Thyroid gland (tissue), 4 donors: ENCODE results near the gene UNC13A. TPM values are rescaled to one million over a fixed set of nuclear protein-coding genes. Genes with fewer than 3 reads are reported as not detected.

Experiments used
- DNase-seq, 2 donors: peaks; one replicate each; pipeline ENCODE4 v3.0.0-alpha.2; 2019
- H3K27ac ChIP-seq, 3 donors: fragments of 200-600 bp; sonication (generic); 1 replicate in 2 of 3; 2 replicates in 1 of 3; pipeline ENCODE4 v1.5.1; 2016 to 2019; ENCODE audit warnings: mild to moderate bottlenecking in 1 of 3, moderate library complexity in 1 of 3
- H3K27me3 ChIP-seq: fragments of 200-600 bp; sonication (generic); one replicate; pipeline ENCODE4 v1.5.1; 2019
- H3K36me3 ChIP-seq, 2 donors: fragments of 200-600 bp; sonication (generic); one replicate each; pipeline ENCODE4 v1.5.1; 2016 to 2019
- H3K4me1 ChIP-seq, 2 donors: fragments of 200-600 bp; sonication (generic); one replicate each; pipeline ENCODE4 v1.5.1; 2017 to 2019
- H3K4me3 ChIP-seq, 3 donors: fragments of 200-600 bp; sonication (generic); replicated peaks in 1 of 3; 1 replicate in 2 of 3; 2 replicates in 1 of 3; pipeline ENCODE4 v1.5.1; 2016; ENCODE audit warnings: mild to moderate bottlenecking in 1 of 3
- H3K9me3 ChIP-seq: fragments of 200-600 bp; sonication (generic); one replicate; pipeline ENCODE4 v1.5.1; 2017
- POLR2A ChIP-seq, 2 donors: fragments of 450-650 bp; IDR thresholded peaks; one replicate each; pipeline ENCODE4 v1.6.1; 2017; ENCODE audit warnings: antibody characterized with exemption in 2 of 2, mild to moderate bottlenecking in 2 of 2, moderate library complexity in 1 of 2
- WGBS, 2 donors: methylation state at CpG; one replicate each; pipeline ENCODE4 v1.1.5; 2017; 5-methylcytosine and 5-hydroxymethylcytosine counted together
- intact Hi-C: fragments of 100-400 bp; cut with DNase I; formaldehyde crosslinking; loops from one replicate; pipeline ENCODE4 v1.15.1; 2023
- total RNA-seq, 4 donors: library from RNA; depleted of rRNA; stranded (reverse); fragments of >200 nt; gene quantifications; one replicate each; pipeline ENCODE4 v1.2.3, GENCODE V29; 2016
- TF ChIP-seq, protein P1 (sequence below), 6 experiments: fragments of 200-600 bp in 3 of 6; fragments of 450-650 bp in 3 of 6; sonication (generic) in 3 of 6; IDR thresholded peaks; one replicate each; pipeline ENCODE4 v1.5.1; 2016 to 2019; ENCODE audit warnings: antibody characterized with exemption in 6 of 6, mild to moderate bottlenecking in 2 of 6, inconsistent platforms in 1 of 6, moderate library complexity in 1 of 6

The UNC13A gene
- total RNA-seq, 4 donors from 2014 or later = under 0.01 to 2.7 (median 0.21) TPM

DNA sequence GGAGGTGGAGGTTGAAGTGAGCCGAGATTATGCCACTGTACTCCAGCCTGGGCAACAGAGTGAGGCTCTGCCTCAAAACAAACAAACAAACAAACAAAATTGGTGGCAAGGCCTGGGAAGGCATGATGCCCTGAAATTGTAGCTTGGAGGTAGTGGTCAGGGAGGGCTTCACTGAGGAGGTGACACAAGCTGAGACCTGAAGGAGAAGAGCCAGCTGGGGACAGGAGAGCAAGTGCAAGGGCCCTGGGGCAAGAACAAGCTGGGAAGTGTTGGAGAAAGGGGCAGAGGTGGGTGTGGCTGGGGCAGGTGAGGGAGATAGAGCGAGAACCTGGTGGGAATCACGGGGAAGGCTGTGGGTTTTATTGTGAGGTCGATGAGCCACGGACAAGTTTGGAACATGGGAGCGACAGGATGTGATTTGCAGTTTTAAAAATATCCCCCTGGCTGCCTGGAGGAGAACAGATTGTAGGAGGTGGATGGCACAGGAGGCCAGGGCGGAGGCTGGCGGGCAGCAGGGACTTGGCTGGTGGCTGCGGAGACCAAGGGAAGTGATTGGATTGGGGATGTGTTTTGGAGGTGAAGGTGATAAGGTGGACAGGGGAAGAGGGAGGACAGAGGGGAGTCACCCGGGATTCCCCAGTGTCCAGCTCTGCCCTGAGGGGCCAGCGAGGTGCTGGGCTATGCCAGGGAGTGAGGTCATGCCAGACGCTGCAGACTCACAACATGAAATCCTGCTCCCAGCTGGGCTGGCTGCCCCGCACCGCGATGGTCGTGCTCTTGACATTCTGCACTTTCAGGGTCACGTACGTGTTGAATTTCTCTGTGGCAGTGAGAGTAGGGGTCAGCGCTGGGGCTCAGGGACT is 14.0 kb downstream of the UNC13A start:
- no peak overlapping the region for H3K4me3 ChIP-seq
- TF ChIP-seq, protein P1, sequence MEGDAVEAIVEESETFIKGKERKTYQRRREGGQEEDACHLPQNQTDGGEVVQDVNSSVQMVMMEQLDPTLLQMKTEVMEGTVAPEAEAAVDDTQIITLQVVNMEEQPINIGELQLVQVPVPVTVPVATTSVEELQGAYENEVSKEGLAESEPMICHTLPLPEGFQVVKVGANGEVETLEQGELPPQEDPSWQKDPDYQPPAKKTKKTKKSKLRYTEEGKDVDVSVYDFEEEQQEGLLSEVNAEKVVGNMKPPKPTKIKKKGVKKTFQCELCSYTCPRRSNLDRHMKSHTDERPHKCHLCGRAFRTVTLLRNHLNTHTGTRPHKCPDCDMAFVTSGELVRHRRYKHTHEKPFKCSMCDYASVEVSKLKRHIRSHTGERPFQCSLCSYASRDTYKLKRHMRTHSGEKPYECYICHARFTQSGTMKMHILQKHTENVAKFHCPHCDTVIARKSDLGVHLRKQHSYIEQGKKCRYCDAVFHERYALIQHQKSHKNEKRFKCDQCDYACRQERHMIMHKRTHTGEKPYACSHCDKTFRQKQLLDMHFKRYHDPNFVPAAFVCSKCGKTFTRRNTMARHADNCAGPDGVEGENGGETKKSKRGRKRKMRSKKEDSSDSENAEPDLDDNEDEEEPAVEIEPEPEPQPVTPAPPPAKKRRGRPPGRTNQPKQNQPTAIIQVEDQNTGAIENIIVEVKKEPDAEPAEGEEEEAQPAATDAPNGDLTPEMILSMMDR (IDR thresholded peaks at IDR 0.05) = no peak
- no peak for TF ChIP-seq POLR2A (IDR thresholded peaks at IDR 0.05)
- H3K36me3 ChIP-seq = no peaks in the 10 kb centered on the region
- WGBS, 2 donors = 59 to 74% methylated on average over 19 of the region's 19 CpGs
- no peak overlapping the region for H3K27ac ChIP-seq
- no peaks in the 10 kb centered on the region for H3K27me3 ChIP-seq
- intact Hi-C loops = no loop called here
- H3K9me3 ChIP-seq = no peaks in the 10 kb centered on the region
- DNase-seq = no peak
- H3K4me1 ChIP-seq = no peaks in the 10 kb centered on the region

DNA sequence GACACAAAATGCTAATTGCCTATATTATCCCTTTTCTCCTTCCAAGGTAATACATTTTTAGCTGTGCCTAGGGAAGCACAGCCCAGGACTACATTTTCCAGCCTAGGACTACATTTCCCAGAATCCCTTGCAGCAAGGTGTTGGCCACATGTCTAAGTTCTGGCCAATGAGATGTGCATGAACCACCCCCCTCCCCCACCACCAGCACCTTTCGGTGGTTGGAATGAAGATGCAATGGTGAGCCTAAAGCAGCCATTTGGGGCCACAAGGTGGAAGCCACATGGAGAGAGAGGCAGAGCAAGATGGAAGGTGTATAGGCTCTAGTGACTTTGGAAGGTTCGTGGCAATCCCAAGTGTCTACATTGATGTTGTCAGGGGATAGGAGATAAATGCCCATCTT is 16.2 kb downstream of the UNC13A start:
- Histone ChIP-seq H3K4me1 (no peaks in the 10 kb centered on the region), H3K4me3 (no peak overlapping the region), H3K36me3 (no peaks in the 10 kb centered on the region), H3K9me3 (no peaks in the 10 kb centered on the region), H3K27ac (no peak overlapping the region), H3K27me3 (no peaks in the 10 kb centered on the region)
- intact Hi-C loops = no loop called here
- 76 to 78% methylated on average over 2 of the region's 2 CpGs for WGBS, 2 donors
- no peak for DNase-seq
- TF ChIP-seq POLR2A (IDR thresholded peaks at IDR 0.05) = no peak
- TF ChIP-seq, protein P1 (IDR thresholded peaks at IDR 0.05) = no peak

DNA sequence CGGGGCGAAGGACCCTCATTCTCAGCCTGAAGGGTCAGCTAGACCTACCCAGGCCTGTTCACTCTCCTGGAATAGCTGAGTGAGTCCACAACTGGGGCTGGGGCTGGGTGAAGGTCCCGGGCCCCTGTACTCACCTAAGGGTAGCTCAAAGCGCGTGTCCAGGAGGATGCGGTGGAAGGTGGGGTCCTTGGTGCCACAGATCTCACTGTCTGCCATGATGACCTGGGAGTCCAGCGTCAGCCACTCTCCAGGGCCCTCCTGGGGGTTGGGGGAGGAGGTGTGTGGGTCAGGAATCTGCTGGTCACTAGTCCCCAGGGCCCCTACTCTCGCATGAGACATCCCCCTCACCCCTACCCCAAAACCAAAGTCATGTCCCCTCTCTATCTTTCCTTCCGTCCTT is 18.7 kb downstream of the UNC13A start:
- no peak for TF ChIP-seq POLR2A (IDR thresholded peaks at IDR 0.05)
- TF ChIP-seq, protein P1 (IDR thresholded peaks at IDR 0.05) = no peak
- DNase-seq = no peak
- 81 to 82% methylated on average over 9 of the region's 9 CpGs for WGBS, 2 donors
- Histone ChIP-seq H3K4me3 (no peak overlapping the region), H3K4me1 (no peaks in the 10 kb centered on the region), H3K27ac (no peak overlapping the region), H3K36me3 (no peaks in the 10 kb centered on the region), H3K27me3 (no peaks in the 10 kb centered on the region), H3K9me3 (no peaks in the 10 kb centered on the region)
- intact Hi-C loops = no loop called here

DNA sequence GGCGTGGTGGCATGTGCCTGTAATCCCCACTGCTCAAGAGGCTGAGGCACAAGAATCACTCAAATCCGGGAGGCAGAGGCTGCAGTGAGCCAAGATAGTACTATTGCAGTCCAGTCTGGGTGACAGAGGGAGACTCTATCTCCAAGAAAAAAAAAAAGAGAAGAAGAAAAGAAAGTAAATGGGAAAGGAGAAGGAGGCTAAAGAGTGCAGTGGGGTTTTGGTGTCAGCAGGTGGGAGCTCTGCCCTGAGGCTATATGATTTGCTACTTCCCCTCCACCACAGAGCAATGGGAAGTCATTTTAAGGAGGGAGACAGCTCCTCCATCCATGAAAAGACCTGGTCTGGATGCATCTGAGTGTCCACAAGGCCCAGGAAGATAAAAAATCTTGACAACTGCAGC is 23.1 kb downstream of the UNC13A start:
- H3K27me3 ChIP-seq = no peaks in the 10 kb centered on the region
- DNase-seq = no peak
- 83% methylated on average over 2 of the region's 2 CpGs for WGBS, 2 donors
- H3K36me3 ChIP-seq = no peaks in the 10 kb centered on the region
- H3K9me3 ChIP-seq = no peaks in the 10 kb centered on the region
- H3K27ac ChIP-seq = no peak overlapping the region
- intact Hi-C loops = no loop called here
- H3K4me1 ChIP-seq = no peaks in the 10 kb centered on the region
- TF ChIP-seq POLR2A (IDR thresholded peaks at IDR 0.05) = no peak
- TF ChIP-seq, protein P1 (IDR thresholded peaks at IDR 0.05) = no peak
- no peak overlapping the region for H3K4me3 ChIP-seq

DNA sequence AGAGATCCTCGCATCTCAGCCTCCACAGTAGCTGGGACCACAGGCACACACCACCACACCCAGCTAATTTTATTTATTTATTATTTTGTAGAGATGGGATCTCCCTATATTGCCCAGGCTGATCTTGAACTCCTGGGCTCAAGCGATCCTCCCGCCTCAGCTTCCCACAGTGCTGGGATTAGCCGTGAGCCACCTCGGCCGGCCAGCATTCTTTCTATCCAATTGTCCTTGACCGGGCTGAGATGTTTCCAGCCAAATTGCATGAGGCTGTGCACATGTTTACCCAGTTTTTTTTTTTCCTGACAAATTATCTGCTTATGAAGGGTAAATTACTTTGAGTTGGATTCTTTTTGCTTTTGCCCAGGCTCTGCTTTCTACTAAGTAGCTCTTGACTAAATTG is 28.2 kb downstream of the UNC13A start:
- DNase-seq = no peak
- Histone ChIP-seq H3K36me3 (no peaks in the 10 kb centered on the region), H3K27me3 (no peaks in the 10 kb centered on the region), H3K4me3 (no peak overlapping the region), H3K9me3 (no peaks in the 10 kb centered on the region), H3K4me1 (no peaks in the 10 kb centered on the region), H3K27ac (no peak overlapping the region)
- TF ChIP-seq, protein P1 (IDR thresholded peaks at IDR 0.05) = no peak
- no peak for TF ChIP-seq POLR2A (IDR thresholded peaks at IDR 0.05)
- 60 to 69% methylated on average over 7 of the region's 7 CpGs for WGBS, 2 donors
- intact Hi-C loops = no loop called here
